GM06990 (cell line): Measurements from ENCODE around the gene HLX.
A peak's percentile ranks its signal among the peaks of the same experiment; 100 is the strongest.

Experiments
- DNase-seq: peaks from one replicate; pipeline ENCODE4 v3.0.0-alpha.2; 2011; ENCODE audit not compliant: insufficient read length; ENCODE audit errors: extremely low read depth
- H3K27me3 ChIP-seq: replicated peaks from 2 replicates; pipeline ENCODE4 v1.6.0; 2011; ENCODE audit warnings: low read length; ENCODE audit not compliant: control insufficient read depth, insufficient read depth
- H3K36me3 ChIP-seq: 2 replicates; pipeline ENCODE4 v1.5.1; 2011; ENCODE audit warnings: low read length; ENCODE audit not compliant: control insufficient read depth, insufficient read depth
- H3K4me3 ChIP-seq: replicated peaks from 2 replicates; pipeline ENCODE4 v1.5.1; 2011; ENCODE audit warnings: low read depth, mild to moderate bottlenecking, control low read depth, low read length
- TF ChIP-seq, protein P1 (sequence below): IDR thresholded peaks from 2 replicates; pipeline ENCODE4 v1.5.1; 2011; ENCODE audit warnings: low read length, control low read depth, mild to moderate bottlenecking, inconsistent platforms; ENCODE audit not compliant: insufficient read depth, poor library complexity, severe bottlenecking

Gene HLX, protein sequence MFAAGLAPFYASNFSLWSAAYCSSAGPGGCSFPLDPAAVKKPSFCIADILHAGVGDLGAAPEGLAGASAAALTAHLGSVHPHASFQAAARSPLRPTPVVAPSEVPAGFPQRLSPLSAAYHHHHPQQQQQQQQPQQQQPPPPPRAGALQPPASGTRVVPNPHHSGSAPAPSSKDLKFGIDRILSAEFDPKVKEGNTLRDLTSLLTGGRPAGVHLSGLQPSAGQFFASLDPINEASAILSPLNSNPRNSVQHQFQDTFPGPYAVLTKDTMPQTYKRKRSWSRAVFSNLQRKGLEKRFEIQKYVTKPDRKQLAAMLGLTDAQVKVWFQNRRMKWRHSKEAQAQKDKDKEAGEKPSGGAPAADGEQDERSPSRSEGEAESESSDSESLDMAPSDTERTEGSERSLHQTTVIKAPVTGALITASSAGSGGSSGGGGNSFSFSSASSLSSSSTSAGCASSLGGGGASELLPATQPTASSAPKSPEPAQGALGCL

DNA sequence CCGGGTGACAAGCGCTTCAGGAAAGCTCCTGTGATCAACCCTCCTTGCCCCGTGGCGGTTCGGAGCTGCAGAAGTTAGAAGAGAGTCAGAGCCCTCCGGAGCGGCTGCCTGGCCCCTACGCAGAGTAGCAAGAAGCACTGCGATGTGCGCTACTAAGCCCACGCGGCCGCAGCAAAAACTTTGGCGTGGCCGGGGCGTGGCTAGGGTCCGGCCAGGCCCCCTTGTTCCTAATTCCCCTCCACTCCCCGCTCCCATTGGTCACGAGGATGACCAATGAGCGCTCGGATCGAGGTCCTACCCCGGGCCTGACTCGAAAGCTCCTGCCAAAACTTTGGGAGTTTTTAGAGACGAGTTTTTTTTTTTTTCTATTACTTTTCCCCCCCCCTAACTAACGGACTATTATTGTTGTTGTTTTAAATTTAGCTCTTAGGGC is at the start of gene HLX:
TSS of gene HLX (plus strand) at position 368 of the 433 bp plus-strand sequence. CDS start 415 bp downstream, outside the sequence.
- TF ChIP-seq, protein P1, sequence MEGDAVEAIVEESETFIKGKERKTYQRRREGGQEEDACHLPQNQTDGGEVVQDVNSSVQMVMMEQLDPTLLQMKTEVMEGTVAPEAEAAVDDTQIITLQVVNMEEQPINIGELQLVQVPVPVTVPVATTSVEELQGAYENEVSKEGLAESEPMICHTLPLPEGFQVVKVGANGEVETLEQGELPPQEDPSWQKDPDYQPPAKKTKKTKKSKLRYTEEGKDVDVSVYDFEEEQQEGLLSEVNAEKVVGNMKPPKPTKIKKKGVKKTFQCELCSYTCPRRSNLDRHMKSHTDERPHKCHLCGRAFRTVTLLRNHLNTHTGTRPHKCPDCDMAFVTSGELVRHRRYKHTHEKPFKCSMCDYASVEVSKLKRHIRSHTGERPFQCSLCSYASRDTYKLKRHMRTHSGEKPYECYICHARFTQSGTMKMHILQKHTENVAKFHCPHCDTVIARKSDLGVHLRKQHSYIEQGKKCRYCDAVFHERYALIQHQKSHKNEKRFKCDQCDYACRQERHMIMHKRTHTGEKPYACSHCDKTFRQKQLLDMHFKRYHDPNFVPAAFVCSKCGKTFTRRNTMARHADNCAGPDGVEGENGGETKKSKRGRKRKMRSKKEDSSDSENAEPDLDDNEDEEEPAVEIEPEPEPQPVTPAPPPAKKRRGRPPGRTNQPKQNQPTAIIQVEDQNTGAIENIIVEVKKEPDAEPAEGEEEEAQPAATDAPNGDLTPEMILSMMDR: no peak
- peak; percentile 73 for DNase-seq
- peak within 1 kb of the TSS; percentile 67 for H3K4me3 ChIP-seq
- H3K27me3 ChIP-seq: peaks cover 7% of the 10 kb centered on the region
- no peaks in the 10 kb centered on the region for H3K36me3 ChIP-seq

- H3K4me3 ChIP-seq: no peak overlapping the region
- no peaks in the 10 kb centered on the region for H3K36me3 ChIP-seq
- DNase-seq: no peak
- no peaks in the 10 kb centered on the region for H3K27me3 ChIP-seq
- TF ChIP-seq, protein P1: no peak
These were observed 45.8 kb upstream of the HLX start for GRCh38 chr1:220833436-220833835.

DNA sequence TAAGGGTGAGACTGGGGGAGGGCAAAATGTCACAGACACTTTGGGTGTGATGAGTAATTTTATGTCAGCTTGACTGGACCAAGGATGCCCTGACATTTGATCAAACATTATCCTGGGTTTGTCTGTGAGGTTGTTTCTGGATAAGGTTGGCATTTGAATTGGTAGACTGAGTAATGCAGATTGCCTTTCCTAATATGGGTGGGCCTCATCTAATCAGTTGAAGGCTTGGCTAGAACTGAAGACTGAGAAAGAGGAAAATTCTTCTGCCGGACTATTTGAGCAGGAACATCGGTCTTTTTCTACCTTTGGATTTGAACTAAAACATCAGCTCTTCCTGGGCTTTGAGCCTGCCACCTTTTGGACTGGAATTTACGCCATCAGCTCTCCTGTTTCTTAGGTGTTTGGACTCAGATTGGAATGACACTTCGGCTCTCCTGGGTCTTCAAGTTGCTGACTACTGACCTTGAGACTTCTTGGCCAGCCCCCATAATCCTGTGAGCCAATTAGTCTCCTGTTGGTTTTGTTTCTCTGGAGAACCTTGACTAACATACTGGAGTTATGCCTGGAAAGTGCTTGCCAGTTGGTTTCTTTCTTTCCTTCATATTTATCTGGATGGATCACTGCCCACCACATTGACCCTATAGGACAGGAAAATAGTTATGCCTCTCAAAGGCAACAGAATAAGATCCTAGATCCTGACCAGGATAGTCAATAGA is 44.9 kb upstream of the HLX start:
- no peak for DNase-seq
- TF ChIP-seq, protein P1: no peak
- H3K36me3 ChIP-seq: no peaks in the 10 kb centered on the region
- H3K27me3 ChIP-seq: no peaks in the 10 kb centered on the region
- H3K4me3 ChIP-seq: no peak overlapping the region

DNA sequence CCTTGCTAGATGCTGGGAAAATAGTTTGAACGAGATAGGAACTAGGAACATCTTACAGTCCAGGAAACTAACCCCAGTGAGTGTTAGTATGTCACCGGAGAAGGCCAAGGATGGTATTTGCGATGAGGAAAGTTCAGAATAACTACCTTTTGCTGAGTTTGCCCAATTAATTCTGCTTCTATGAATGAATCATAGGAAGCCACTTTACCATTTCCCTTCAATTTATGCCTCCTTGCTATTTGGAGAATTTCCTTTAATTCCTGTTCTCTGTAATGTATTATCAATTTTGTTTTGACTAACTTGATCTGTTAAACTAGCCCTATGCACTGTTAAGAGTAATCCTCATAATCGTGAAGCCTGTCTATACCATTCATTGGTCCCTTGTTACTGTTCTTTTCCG is 40.7 kb upstream of the HLX start:
- H3K4me3 ChIP-seq: no peak overlapping the region
- no peaks in the 10 kb centered on the region for H3K27me3 ChIP-seq
- no peaks in the 10 kb centered on the region for H3K36me3 ChIP-seq
- TF ChIP-seq, protein P1: no peak
- no peak for DNase-seq

DNA sequence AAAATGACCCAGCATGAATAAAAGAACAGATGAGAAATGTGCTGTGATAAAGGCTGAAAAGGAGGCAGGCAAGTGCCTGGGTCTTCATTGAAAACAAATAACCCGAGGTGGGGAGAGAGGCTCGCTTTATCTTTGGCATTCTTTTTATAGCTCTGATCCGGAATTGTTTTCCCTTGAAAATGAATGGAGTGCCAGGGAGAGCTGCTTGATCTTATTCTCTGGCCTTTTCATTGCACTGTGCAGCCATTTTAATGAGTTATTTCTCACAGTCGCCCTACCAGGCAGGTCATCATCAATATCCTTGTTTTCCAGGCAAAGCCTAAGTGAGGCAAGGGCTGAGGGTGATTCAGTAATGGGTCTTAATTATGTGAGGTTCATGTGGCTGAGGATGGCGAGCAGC is 39.8 kb upstream of the HLX start:
- Histone ChIP-seq H3K4me3 (no peak overlapping the region), H3K27me3 (no peaks in the 10 kb centered on the region), H3K36me3 (no peaks in the 10 kb centered on the region)
- no peak for DNase-seq
- TF ChIP-seq, protein P1: no peak
